Retina (tissue), 1 donor: Measurements from ENCODE around the gene PLD1.

Source experiments
- DNase-seq: peaks from one replicate; pipeline ENCODE4 v3.0.0-alpha.2; 2016

Gene PLD1

DNA sequence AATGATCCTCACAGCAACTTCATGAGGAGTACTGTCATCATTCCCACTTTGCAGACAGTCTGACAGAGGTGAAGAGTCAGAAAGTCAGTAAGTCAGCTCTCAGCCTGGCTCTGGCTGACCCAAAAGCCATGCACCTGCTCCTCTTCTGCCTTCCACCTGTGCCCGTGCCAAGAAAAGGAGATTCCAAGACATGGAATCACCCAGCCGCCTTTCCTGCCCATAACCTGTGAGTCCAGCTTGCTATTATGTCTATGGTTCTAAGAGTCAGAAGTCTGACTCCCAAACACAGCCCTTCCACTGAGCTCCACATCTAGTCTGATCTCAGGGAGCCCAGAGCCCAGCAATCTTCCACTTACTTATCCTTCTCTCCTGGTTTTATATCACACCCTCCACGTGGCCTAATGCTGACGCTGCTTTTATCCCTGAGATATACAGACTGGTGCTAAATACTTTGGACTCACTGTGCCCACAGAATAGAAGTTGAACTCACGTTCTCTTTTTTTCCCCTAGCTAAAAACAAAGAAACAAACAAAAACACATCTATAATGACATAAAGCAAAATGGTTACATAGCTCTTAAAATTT, 66.0 kb downstream of the PLD1 start:
- no peak for DNase-seq

DNA sequence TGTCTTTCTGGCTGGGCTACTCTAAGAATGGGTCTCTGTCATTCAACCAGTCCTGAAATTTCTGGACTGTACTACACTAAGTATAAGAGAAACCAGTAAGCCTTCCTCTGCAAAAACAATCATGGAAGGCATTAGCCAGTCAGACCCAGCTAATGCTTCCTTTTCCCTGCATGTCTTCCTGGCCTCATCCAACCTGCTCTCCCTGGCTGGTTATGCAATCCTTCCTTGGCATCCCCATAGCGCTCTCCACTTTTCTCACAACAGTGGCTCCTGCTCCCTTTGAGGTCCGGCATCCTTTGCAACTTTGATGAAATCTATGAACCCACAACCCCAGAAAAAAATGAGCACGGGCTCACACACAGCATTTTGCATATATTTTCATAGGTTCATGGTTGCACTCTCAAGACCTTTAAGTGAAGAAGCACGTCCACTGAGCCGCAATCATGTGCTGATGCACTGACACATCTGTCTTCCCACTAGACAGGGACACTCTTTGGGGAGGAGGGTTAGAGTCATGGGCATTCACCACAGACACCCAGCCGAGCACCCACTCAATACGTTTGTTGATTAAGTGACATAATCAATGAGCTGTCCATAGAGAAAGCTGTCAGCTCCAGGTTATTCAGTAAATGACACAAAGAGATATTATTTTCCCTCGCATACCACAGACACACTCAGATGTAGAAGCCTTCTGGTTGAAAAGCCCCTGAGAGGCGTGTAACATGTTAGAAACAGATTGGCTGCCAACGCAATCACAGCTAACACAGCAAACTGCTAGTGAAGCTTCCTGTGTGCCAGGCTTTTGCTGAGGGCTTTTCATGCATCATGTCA, 66.7 kb downstream of the PLD1 start:
- no peak for DNase-seq

GRCh38 chr3:171741377-171741776, 68.9 kb downstream of the PLD1 start:
- no peak for DNase-seq

DNA sequence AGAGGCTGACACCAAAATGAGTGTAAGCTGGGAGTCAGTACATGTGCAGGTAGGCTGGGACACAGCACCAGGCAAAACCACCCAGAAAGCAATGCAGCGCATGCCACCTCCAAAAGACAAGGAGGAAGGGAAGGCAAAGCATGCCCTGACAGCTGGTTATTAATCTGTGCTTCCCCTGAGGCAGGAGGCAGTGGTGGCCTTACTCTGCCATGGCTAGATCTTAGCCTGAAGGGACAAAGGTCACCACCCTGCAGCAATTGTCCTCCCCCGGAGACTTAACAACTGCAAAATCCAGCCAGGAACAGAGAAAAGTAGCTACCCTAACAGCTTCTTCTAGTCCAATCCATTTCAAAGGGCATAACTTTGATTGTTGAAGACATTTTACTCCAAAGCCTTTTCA, 73.7 kb downstream of the PLD1 start:
- DNase-seq, result no peak

- no peak for DNase-seq
Observed at GRCh38 chr3:171733561-171733960, 76.7 kb downstream of the PLD1 start.

GRCh38 chr3:171732756-171733155, 77.5 kb downstream of the PLD1 start:
- no peak for DNase-seq

GRCh38 chr3:171731691-171732090, 78.6 kb downstream of the PLD1 start:
- DNase-seq, result no peak

DNA sequence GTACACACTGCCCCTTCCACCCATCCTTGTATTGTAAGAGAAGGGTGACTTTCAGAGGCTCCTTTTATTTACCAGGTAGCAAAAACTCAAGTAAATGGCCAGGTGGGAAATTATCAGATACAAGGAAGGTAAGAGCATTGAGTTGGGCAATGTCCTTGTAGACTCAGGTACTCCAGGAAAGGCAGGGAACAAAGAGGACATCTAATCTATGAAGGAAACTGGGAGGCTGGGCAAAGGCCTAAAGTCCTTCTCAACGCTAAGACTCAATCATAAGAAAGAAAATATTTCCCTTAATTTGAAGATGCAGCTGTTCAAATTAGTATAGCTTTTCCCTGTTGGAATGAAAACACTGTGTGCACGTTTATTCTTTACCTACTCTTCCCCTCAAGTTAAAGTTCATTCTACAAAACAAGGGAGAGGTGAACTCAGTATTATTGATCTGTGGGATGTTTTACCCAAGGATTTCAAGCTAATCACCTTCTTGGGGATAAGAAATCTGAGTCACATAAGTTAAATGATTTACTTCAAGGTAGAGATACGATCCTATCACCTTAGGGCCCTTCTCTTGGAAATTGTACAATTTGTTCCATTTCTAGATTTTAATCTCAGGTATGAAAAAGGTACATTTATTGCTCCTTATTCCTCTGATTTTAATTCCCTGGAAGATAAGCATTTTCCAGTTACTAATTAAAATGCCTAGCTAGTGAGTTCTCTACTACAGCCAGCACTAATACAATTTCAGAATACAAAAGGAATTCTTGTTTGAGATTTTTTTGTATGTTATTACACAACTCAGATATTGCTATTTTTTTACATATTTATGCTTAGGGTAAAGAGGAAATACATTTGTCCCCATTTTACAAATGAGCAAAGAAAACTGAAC, 80.6 kb downstream of the PLD1 start:
- DNase-seq, result no peak

DNA sequence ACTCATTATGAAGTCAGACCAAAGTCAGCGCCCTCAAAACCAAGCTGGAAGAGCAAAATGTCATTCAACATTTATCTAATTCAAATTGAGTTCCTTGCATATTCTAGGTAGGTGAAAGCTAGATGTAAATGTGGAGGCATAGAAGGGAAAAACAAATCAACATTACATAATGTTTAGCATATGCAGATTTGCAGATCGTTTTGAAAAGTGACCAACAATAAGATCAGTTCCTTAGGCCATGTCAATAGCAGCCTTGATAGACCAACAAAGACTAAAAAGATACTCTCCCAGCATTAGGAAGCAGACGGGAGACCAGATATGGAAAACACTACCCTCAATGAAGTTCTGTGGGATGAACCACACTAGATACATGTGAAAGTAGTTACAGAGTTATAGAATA, 83.0 kb downstream of the PLD1 start:
- DNase-seq, result no peak

DNA sequence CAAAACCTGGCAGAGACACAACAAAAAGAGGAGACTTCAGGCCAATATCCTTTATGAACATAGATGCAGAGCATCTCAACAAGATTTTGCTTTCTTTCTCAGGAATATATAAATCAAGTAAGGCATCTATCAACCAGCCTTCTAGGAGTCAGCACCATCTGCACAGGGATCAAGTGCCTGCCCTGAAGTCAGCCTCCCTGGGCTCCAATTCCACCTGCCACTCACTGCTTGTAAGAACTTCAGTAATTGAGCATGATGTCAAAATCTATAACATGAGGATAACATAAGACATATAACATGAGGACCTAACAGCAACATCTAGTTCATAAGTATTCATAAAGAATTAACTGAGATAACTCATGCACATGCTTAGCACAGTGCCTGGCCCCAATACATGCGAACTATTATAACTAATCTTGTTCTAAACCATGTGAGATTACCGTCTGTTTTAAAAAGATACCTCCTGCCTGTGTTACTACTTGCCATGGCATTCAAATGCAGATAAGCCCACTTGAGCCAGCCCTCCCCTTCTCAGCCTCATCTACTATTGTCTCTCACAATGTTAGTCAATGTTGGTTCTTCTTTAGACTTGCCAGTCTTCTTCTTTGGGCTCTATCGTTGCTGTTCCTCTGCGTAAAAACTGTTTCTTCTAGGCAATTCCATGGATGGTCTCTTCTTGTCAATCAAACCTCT, 91.6 kb downstream of the PLD1 start:
- no peak for DNase-seq

DNA sequence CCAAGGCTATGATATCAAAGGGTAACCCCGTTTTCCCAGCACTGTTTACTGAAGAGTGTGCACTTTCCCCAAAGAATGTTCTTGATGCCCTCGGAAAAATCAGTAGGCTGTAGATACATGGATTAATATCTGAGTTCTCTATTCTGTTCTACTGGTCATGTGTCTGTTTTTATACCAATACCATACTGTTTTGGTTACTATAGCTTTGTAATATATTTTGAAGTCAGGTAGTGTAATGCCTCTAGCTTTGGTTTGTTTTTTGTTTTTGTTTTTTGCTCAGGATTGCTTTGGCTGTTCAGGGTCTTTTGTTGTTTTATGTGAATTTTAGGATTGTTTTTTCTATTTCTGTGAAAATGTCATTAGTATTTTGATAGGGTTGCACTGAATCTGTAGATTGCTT, 95.1 kb downstream of the PLD1 start:
- DNase-seq, result no peak

DNA sequence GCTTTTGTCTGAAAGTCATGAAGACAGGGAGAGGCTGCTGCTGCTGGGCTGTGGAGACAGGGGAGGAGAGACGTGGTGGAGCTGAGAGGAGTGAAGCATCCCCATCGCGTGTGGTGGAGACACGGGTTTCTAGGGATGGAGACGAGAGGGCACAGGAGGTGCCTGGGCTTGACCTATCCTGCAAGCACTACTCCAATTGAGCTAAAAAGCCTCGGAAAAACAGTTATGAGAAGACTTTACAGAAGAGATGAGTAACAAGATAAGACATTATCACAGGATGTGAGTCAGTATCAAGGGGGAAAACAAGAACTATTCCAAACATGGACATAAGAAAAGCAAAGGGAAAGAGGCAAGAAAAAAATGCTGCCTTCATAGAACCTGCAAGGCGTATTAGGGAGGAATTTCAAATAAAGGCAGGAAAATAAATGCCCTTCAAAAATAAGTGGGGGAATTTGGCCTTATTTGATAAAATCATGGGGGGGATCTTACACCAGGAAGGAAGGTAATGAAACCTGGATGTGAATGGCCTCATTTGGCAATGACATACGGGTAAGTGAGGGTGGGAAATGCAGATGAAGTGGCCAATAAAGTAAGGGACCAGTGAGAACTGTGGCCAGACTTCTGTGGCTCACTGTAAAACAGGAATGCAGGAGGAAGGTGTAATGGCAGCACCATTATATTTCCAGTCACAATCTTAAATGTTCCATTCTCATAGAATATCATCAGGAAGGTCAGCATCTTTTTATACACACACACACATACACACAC, 97.9 kb downstream of the PLD1 start:
- no peak for DNase-seq

DNA sequence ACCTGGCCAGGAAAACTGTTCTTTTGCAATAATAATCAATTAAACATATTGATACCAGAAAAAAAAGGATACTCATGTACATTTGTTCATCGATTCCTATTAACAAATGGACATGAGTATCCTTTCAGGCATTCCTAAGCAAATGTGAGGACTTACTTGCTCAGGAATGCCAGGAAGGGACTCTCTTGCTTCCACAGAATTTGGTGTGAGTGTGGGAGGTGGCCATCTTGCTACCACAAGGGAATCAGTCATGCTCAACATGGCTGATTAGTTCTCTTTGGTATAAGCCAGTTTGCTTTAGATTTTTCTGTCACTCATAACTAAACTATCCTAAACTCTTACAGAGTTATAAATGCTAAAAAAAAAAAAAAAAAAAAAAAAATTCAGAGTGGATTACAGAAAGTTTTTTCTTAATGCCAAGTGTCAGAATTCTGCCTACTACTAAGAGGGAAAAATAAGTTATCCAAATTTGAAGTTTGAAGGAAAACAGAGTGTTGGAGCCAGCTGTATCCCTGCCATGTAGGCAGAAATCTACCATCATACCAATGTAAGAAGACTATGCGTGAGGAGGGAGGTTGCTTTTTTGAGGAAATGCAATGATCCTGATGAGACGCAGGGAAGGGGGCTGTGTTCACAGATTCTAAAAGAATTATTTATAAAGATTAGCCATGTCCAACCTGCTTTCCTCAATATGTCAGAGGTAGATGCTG, 98.7 kb downstream of the PLD1 start:
- DNase-seq, result no peak

- DNase-seq, result no peak
Observed at GRCh38 chr3:171710359-171710758, 99.9 kb downstream of the PLD1 start.

GRCh38 chr3:171704814-171705213, 105.5 kb downstream of the PLD1 start:
- DNase-seq, result no peak

DNA sequence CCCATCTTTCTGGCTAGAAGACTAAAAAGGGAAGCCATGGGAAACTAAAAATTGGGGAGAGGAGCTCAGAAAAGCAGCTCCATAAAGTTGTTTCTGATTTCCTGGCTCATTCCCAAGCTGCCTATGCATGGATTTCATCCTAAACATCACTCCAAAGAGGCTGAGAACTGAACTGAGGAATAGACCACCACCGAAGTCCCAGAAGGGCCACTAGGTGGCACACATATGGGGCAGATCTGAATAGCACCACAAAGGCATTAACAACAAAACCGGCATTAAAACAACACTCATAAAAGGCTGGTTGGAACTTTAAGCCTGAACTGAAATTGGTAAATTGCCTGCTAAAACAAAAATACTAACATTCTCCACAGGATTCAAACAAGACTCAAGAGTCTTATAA, 106.3 kb downstream of the PLD1 start:
- DNase-seq, result no peak

DNA sequence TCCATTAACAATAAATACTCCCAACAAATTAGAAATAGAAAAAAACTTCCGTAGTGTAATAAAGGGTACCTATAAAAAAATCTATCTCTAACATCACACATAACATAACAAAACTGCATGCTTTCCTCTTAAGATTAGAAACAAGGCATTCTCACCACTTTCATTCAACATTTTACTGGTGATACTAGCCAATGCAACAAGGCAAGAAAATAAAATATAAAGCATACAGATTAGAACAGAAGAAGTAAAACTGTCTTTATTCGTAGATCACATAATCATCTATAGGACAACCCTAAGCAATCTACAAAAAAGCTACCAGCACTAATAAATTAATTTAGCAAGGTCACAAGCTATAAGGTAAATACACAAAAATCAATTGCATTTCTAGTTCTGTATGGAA, 107.1 kb downstream of the PLD1 start:
- no peak for DNase-seq

DNA sequence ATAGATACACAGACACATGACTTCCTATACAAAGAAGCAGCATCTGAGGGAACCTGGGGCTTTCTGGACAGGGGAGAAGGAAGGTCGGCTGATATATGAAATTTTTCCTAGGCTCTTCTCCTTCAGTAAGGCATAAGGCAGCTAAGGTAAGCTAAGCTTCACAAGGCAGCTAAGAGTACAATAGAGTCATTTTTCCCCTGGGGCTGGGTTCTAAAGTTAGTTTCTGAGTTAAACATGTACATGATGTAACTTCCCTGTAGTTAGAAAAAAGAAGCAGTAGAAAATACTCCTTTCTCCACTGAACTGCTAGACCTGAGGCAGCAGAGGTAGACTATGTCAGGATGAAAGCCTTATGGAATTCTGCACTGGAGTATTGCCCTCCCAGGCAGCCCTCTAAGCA, 109.6 kb downstream of the PLD1 start:
- DNase-seq, result no peak

DNA sequence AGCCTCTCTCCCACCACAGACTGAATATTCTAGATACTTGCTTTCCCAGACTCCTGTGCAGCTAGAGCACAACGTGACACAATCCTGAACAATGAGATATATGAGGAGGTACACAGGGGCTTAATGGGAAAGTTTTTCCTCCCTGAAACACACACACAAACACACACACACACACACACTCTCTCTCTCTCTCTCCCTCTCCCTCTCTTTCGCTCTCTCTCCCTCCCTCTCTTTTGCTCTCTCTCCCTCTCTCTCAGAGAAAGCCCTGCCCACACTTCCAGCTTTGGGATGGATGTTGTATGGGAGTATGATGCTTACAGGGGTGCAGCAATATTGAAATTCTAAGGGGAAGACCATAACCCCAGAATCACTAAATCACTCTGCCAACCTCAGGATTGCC, 110.1 kb downstream of the PLD1 start:
- no peak for DNase-seq

DNA sequence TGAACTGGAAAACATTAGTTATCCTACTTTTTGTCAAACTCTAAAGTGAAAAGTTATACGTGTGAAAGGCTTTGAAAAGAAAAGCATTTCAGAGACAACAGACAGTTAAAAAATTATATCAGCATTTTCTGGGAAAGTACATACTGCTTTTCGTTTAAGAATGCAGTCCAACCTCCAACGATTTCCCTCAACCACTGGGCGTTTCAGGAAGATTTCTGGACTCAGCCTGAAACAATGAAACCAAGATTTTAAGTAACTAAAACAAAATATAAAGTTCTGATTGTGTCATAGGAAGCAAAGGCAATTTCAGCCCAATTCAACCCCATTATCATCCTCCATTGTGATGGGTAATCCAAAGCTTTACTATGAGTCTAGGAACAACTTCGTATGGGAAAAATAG, 110.7 kb downstream of the PLD1 start:
- no peak for DNase-seq

- DNase-seq, result no peak
Observed at GRCh38 chr3:171696805-171697204, 113.5 kb downstream of the PLD1 start.

DNA sequence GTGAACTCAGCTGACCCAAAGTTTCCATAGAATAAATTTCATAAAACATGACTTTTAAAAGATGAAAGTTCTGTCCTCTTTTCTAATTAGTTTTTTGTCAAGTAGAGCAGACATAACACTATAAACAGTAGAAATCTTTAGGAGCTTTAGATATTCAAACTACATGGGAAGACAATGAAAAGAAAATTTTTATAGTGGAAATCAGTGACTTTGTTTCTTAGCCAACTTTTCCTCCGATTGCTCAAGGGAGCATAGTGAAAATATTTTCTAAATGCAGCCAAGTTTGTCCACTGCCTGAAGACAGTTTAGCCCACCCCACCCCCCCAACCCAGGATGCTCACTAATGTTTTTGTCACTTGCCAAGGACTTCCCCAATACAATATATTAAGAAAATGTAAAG, 114.9 kb downstream of the PLD1 start:
- DNase-seq, result no peak
